GM19438 (cell line): ENCODE data around the gene VENTX.

Source experiments
- ATAC-seq: cut with Tn5 transposase; IDR thresholded peaks from one replicate; pipeline ENCODE4 v1.9.1; 2021; ENCODE audit warnings: low read depth; ENCODE audit not compliant: unreplicated experiment

VENTX gene

DNA sequence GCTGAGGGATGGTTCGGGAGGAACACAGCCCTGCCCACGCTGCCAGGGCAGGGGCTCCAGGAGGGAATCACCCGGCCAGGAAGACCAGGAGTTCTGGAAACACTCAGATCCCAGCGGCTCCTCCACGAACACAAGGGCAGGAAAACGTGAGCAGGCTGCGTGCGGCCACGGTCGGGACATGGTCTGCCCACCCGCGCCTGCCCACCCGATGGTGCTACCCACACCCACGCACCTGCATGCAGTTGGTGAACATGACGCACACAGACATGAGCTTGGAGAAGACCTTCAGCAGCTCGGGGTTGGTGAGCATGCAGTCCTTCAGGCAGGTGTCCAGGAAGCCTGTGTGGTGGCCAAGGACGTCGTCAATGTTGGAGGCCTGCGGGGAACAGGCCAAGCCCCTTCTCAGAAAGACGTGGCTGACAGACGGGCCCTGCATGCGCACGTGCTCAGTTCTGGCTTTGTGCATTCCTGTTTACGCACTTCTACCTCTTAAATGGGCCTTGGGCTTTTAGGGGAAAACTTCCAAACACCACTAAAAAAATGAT, 45.3 kb downstream of the VENTX start:
- no peak for ATAC-seq

DNA sequence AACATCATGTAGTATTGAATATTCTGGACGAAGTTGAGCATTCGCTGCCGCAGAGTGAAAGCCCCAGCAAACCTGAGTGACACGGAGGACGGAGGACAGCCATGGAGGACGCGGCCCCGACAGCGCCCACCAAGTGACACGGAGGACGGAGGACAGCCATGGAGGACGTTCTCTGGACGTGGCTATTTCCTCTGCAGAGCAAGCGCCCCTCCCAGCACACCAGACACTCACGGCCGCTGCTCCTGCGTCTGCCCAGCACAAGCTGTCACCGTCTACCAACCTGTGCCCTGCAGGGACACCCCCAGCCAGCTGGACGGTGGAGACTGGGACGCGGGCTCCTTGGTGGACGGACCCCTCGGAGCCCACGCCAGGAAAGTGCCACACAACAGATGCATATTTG, 46.3 kb downstream of the VENTX start:
- ATAC-seq = no peak

DNA sequence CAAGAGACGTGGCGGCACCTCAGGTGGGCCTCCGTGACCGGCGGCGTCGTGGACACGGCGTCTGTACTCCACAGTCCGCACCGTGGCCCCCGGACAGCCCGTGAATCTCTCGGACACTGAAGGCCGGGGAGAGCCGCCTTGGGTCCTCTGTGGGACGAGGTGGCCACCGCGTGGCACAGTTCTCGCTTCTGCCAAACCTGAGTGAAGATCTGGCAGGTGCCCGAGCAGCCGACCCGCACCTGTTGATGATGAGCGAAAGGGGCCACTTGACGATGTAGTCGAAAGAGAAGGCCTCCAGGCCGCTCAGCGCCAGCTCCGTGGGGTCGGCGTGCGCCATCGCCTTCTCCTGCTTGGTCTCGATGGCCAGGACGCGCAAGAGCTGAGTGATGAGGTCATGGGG, 47.6 kb downstream of the VENTX start:
- ATAC-seq = no peak

DNA sequence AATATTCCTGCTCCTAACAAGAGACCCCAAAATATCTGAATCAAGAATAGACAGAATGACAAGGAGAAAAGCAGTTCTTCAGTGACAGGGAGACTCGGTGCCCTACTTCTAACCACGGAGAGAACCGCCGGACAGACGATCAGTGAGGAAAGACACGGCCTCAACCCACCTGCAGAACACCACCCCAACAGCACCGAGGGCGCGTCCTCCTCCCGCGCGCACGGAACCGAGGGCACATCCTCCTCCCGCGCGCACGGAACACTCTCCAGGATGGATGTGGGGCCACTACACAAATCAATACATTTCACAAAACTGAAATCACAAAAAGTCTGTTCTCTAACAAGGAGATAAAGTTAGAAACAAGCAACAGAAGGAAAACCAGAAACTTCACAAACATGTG, 48.7 kb downstream of the VENTX start:
- ATAC-seq = no peak

DNA sequence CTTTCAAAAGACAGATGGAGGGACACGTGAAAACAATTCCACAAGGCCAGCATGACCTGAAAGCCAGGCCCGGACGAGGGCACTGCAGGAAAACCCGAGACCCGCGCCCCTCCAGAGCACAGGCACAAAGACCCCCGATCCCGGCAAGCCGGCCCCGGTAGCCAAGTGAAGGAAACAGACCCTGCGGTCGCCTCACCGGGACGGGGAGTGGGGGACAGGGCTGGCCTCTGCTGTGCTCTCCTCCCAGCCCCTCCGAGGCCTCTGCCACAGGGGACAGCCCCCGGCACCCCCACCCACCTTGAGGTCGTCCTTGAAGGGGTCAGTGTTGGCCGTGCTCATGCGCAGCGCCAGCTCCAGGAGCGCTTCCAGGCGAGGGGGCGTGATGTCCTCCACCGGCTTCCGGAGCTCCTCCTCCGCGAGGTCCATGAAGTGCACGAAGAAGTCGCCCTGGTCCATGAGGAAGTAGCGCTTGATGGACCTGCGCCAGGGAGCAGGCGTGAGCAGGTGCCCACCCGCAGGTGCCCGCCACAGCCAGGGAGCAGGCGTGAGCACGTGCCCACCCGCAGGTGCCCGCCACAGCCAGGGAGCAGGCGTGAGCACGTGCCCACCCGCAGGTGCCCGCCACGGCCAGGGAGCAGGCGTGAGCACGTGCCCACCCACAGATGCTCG, 50.3 kb downstream of the VENTX start:
- no peak for ATAC-seq

DNA sequence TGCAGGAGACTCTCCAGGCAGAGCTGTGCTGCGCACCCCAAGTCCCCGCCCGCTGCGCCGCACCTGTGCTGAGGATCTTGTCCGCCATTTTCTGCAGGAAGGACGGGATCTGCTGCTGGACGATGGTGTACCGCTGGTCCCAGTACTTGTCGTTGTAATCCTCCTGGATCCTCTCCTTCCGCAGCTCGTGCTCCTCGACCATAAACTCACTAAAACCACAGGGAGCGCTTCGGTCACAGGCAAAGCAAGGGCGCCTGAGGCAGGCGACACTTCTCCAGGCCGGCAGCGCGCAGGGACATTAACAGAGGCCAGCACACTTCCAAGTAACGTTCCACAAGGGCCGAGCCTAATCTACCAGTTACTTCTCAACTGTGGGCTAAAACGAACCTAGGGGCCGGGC, 52.1 kb downstream of the VENTX start:
- no peak for ATAC-seq
